Right lobe of liver (tissue), 4 donors: ENCODE data around the gene SALL1.

Experiments used
- POLR2A ChIP-seq: fragments of 450-650 bp; IDR thresholded peaks from one replicate; pipeline ENCODE4 v1.6.1; 2017; ENCODE audit warnings: antibody characterized with exemption, mild to moderate bottlenecking
- TF ChIP-seq, protein P1 (sequence below), 4 donors: fragments of 200-600 bp in 3 of 4; fragments of 450-650 bp in 1 of 4; IDR thresholded peaks; one replicate each; pipeline versions ENCODE4 v1.5.1 to v1.8.0; 2016 to 2022; ENCODE audit warnings: antibody characterized with exemption in 4 of 4, mild to moderate bottlenecking in 2 of 4
- donor health status: DM: no; HTN: no; CAD: no.
- donor health status: DM: no; HTN: no; CAD: no.
- donor health status: DM: no; HTN: yes; CAD: no.

DNA sequence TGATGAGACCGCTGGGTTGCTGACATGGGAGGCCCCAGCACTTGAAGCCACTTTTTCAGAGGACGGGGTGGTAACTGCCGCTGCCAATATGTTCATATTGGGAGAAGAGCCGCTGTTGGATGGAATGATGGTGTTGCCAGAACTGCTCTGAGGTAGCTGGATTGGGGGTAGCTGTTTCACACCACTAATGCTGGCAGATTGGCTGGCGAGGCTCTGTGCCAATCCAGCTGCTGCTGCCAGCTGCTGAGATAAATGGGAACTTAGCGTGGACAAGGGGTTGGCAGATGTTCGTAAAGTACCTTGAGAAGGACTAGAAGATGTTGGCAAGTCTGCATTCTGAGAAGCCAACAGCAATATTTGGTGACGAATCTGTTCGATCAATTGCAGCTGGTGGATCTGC lies 10.0 kb downstream of the SALL1 start:
- TF ChIP-seq, protein P1, sequence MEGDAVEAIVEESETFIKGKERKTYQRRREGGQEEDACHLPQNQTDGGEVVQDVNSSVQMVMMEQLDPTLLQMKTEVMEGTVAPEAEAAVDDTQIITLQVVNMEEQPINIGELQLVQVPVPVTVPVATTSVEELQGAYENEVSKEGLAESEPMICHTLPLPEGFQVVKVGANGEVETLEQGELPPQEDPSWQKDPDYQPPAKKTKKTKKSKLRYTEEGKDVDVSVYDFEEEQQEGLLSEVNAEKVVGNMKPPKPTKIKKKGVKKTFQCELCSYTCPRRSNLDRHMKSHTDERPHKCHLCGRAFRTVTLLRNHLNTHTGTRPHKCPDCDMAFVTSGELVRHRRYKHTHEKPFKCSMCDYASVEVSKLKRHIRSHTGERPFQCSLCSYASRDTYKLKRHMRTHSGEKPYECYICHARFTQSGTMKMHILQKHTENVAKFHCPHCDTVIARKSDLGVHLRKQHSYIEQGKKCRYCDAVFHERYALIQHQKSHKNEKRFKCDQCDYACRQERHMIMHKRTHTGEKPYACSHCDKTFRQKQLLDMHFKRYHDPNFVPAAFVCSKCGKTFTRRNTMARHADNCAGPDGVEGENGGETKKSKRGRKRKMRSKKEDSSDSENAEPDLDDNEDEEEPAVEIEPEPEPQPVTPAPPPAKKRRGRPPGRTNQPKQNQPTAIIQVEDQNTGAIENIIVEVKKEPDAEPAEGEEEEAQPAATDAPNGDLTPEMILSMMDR (IDR thresholded peaks at IDR 0.05): no peak
- TF ChIP-seq POLR2A: no peak
